HUES6 (cell line): ENCODE data around the gene RSPO4.
A peak's percentile ranks its signal among the peaks of the same experiment; 100 is the strongest.

ENCODE experiments used
- H3K27ac ChIP-seq: 2 replicates; pipeline ENCODE4 v1.7.0; 2013; ENCODE audit warnings: low read depth, mild to moderate bottlenecking, low read length, inconsistent platforms
- H3K27me3 ChIP-seq: 2 replicates; pipeline ENCODE4 v1.6.1; 2013; ENCODE audit warnings: low read length; ENCODE audit not compliant: control insufficient read depth, insufficient read depth
- H3K36me3 ChIP-seq: 2 replicates; pipeline ENCODE4 v1.6.1; 2013; ENCODE audit warnings: low read length; ENCODE audit not compliant: control insufficient read depth, insufficient read depth
- H3K4me1 ChIP-seq: 2 replicates; pipeline ENCODE4 v1.6.1; 2013; ENCODE audit warnings: low read length; ENCODE audit not compliant: control insufficient read depth, insufficient read depth
- H3K4me3 ChIP-seq: 2 replicates; pipeline ENCODE4 v1.5.1; 2013; ENCODE audit warnings: low read depth, low read length
- H3K9ac ChIP-seq: one replicate; pipeline ENCODE4 v1.6.1; 2013; ENCODE audit warnings: mild to moderate bottlenecking, low read length
- H3K9me3 ChIP-seq: 2 replicates; pipeline ENCODE4 v1.6.1; 2013; ENCODE audit warnings: low read depth, low read length; ENCODE audit not compliant: control insufficient read depth, insufficient read depth

The RSPO4 gene

DNA sequence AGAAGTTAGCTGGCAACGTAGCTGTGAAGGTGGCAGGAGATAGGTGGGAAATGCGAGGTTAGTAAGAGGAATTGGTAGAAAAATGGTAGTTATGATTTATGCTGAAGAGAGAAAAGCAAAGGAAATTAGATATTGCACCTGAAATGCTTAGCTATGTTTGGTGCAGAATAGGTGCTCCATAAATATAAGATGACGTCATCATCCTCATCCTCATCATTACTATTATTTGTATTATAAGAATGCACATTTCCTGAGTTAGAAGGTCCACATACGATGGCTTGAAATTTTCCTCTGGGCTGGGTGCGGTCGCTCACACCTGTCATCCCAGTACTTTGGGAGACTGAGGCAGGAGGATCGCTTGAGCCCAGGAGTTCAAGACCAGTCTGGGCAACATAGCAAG is 46.5 kb downstream of the RSPO4 start:
- peaks cover 8% of the 10 kb centered on the region; the same call in 1 of the 2 replicates for H3K4me1 ChIP-seq
- H3K36me3 ChIP-seq = no peaks in the 10 kb centered on the region
- H3K9me3 ChIP-seq = no peaks in the 10 kb centered on the region
- no peaks in the 10 kb centered on the region for H3K27me3 ChIP-seq
- no peak overlapping the region for H3K4me3 ChIP-seq
- H3K27ac ChIP-seq = no peak overlapping the region
- H3K9ac ChIP-seq = no peak overlapping the region

DNA sequence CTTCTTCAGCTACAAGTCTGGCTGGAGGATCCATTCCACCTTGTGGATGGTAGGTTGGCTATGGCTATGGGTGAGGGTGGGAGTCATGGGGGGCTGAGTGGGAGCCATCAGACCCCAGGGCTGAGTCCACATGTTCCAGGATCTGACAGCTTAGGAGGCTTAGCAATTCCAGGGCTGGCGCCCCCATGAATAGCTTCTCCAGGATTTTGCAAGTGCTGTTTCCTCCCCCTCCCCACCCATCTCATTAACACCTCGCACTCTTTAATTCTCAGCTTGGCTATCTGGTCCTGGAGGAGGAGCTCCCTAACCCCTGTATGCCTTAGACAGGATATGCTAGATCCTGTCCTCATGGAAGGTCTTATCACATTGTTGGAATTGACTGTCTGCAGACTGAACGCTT is 47.0 kb downstream of the RSPO4 start:
- no peaks in the 10 kb centered on the region for H3K9me3 ChIP-seq
- H3K27me3 ChIP-seq = no peaks in the 10 kb centered on the region
- no peak overlapping the region for H3K27ac ChIP-seq
- peaks cover 8% of the 10 kb centered on the region; the same call in 1 of the 2 replicates for H3K4me1 ChIP-seq
- no peak overlapping the region for H3K9ac ChIP-seq
- H3K4me3 ChIP-seq = no peak overlapping the region
- no peaks in the 10 kb centered on the region for H3K36me3 ChIP-seq

DNA sequence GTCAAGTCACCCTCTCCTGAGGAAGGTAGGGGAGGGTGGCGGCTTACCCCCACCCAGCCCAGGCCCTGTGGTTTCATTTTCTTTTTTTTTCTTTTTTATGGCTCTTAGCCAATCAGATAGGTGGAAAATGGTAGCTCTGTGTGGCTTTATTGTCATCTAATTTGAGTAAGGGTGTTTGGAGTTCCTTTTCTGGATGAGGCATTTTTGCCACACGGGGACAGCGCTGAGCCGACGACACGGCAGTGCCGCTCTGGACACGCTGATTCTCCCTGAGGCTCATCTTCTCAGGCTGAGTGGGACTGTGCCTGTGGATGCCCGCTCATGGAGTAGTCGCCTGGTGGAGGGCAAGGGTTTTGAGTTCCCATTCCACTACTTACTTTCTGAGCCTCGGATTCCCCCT is 48.4 kb downstream of the RSPO4 start:
- H3K27ac ChIP-seq = no peak overlapping the region
- H3K4me1 ChIP-seq = peaks cover 8% of the 10 kb centered on the region; the same call in 1 of the 2 replicates
- H3K9ac ChIP-seq = no peak overlapping the region
- no peaks in the 10 kb centered on the region for H3K27me3 ChIP-seq
- H3K9me3 ChIP-seq = no peaks in the 10 kb centered on the region
- no peak overlapping the region for H3K4me3 ChIP-seq
- H3K36me3 ChIP-seq = no peaks in the 10 kb centered on the region

DNA sequence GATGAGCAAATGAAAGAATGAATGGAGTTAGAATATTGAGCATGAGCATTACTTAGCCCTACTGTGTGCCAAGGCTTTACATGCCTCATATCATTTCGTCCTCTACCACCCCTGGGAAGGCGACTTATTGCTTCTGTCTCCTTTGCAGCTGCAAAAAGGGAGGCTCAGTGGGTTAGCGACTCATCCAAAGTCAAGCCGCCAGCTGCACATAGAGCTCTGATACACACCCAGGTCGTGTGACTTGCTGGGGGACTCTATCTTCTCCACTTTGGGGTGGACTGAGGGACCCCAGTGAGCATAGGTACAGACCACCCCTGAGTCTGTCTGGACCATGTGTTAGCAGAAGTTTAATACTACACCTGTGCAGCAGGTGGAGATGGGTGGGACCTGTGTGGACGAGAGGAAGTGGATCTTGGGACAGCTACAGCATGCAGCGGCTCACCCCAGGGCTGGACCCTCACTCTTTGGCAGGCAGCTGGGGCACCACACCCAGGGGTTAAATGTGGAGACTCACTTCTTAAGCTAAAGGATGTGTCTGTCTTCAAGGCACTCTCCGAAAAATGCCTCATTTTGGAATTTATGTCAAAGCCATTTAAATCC is 49.8 kb downstream of the RSPO4 start:
- H3K4me3 ChIP-seq = no peak overlapping the region
- H3K4me1 ChIP-seq = peaks cover 8% of the 10 kb centered on the region; the same call in 1 of the 2 replicates
- H3K9me3 ChIP-seq = no peaks in the 10 kb centered on the region; the same call in 1 of the 2 replicates
- H3K27ac ChIP-seq = no peak overlapping the region
- no peaks in the 10 kb centered on the region for H3K27me3 ChIP-seq
- H3K9ac ChIP-seq = no peak overlapping the region
- no peaks in the 10 kb centered on the region for H3K36me3 ChIP-seq

DNA sequence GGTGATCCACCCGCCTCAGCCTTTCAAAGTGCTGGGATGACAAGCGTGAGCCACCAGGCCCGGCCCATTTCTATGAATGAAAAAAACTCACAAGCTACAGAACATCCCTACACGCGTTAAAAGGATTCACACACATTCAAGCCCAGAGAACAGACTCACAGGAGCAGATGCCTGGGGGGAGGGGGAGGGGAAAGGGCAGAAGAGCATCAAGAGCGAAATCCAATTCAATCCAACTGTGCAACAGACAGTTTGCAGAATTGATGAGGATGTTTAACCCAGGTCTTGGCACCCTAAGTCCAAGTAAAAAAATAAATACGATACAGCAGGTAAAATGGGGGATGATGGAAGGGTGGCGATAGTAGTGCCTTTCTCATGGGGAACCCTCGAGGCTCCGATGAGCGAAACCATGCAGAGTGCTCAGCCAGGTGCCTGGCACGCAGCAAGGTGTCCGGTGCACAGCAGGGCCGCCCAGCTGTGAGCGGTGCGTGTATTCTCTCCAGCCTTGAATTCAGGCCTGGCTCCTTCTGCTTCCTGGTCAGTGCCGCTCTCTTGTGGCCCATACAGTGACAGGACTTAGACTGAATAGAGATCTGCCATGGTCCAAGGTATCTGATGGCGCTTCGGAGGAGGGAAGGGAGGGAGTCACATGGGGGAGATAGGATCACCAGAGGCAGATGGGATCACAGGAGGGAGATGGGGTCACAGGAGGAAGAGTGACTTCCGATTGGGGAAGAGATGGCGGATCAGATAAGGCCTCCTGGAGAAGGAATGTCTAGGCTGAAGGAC is 50.5 kb downstream of the RSPO4 start:
- peaks cover 8% of the 10 kb centered on the region; the same call in 1 of the 2 replicates for H3K4me1 ChIP-seq
- H3K27me3 ChIP-seq = no peaks in the 10 kb centered on the region
- H3K9ac ChIP-seq = no peak overlapping the region

DNA sequence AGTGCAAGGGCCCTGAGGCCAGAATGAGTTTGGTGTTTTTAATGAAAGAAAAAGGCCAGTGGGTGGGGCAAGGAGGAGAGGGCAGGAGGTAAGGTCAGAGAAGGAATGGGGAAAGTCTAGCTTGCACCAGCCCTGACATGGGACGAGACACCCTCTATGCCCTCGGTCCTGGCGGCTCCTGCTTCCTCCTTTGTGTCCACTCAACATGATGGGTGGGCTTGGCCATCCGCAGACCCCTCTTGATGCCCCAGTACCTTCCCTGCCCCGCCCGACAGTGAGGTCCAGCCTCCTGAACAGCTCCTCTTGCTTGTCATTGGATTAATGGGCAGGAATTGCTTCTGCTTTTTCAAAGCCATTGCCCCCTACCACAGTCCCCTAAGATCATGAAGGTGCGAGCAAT is 52.4 kb downstream of the RSPO4 start:
- Histone ChIP-seq H3K27me3 (no peaks in the 10 kb centered on the region), H3K4me1 (peaks cover 4% of the 10 kb centered on the region), H3K36me3 (no peaks in the 10 kb centered on the region), H3K9ac (no peak overlapping the region), H3K27ac (no peak overlapping the region), H3K4me3 (no peak overlapping the region), H3K9me3 (no peaks in the 10 kb centered on the region; the same call in 1 of the 2 replicates)

More for the DNA sequence above, 50.5 kb downstream of the RSPO4 start:
- H3K36me3 ChIP-seq = no peaks in the 10 kb centered on the region
- H3K9me3 ChIP-seq = no peaks in the 10 kb centered on the region; the same call in 1 of the 2 replicates
- H3K4me3 ChIP-seq = no peak overlapping the region
- H3K27ac ChIP-seq = no peak overlapping the region

DNA sequence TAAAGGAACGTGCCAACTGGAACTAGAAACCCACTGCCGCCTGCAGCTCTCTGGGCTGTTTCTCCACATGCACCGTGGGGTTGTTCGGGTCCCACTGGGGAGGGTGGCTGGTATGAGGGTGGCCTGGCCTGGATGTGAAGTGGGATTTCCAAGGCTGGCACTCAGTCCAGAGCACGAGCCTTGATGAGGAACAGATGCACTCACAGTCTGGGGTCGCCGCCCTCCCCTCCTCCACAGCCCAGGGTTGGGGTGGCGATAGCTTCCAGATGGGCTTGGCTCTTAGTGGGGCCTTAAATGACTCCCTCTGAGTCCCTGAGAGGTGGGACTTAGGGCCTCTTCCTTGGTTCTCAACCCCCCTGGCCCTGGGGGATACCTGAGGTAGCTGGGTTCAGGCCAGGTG is 55.3 kb downstream of the RSPO4 start:
- no peak overlapping the region for H3K4me3 ChIP-seq
- no peak overlapping the region for H3K27ac ChIP-seq
- H3K27me3 ChIP-seq = no peaks in the 10 kb centered on the region
- H3K36me3 ChIP-seq = no peaks in the 10 kb centered on the region
- H3K9ac ChIP-seq = no peak overlapping the region
- peaks cover 17% of the 10 kb centered on the region for H3K4me1 ChIP-seq
- no peaks in the 10 kb centered on the region; the same call in 1 of the 2 replicates for H3K9me3 ChIP-seq

DNA sequence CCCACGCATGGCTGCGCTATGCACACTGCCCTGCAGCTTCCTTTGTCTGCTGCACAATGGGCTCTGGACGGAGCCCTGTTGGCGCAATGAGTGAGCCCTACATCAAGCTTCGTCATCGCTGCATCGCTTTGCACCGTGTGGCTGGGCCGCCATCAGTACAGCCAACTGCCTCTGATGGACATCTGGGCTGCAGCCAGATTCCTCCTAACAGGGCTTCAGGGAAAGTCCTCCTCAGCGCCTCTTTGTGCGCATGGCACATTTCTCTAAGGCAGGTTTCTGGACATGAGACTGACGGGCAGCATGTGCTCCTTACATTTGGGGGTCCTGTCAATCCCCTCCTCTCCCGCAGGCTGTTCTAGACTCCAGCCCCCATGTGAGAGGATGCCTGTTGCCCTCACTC is 56.3 kb downstream of the RSPO4 start:
- Histone ChIP-seq H3K36me3 (no peaks in the 10 kb centered on the region), H3K9ac (no peak overlapping the region)

DNA sequence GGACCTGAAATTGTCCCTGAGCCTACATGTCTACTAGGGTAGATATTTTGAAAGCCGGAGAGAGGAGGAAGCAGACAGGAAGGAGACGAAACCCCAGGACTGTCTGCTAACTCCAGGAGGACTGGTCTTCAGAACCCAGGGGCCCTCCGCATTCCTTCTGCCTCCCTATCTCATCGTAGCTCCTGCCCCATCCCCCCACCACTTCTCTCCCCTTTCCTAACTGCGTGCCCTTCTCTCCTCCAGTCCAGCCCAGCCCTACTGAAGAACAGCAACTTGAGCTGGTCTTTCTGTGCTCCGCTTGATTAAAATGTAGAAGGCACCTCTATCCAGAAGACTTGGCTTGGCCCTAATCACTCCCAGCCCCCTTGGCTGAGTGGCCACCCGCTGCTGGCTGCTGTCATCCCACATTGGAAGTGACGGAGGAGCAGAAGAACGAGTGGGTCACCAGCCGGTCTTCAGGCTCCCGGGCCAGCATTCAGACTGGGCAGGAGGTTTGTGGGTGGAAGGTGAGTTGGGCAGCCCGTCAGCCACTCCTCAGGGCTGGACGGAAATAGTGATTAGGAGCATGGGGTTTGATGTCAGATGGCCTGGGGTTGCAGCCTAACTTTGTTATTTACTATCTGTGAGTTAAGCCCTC is 57.2 kb downstream of the RSPO4 start:
- Histone ChIP-seq H3K27me3 (0 out of 2 replicates have a peak, but pooled peaks cover 3% of the 10 kb centered on the region), H3K27ac (peak overlapping the region; percentile 39; the same call in 1 of the 2 replicates), H3K4me1 (peaks cover 17% of the 10 kb centered on the region), H3K9me3 (no peaks in the 10 kb centered on the region; the same call in 1 of the 2 replicates), H3K9ac (no peak overlapping the region), H3K36me3 (no peaks in the 10 kb centered on the region), H3K4me3 (peak overlapping the region; percentile 4; the same call in 1 of the 2 replicates)

More for the DNA sequence above, 56.3 kb downstream of the RSPO4 start:
- Histone ChIP-seq H3K27ac (no peak overlapping the region), H3K4me1 (peaks cover 17% of the 10 kb centered on the region), H3K9me3 (no peaks in the 10 kb centered on the region; the same call in 1 of the 2 replicates), H3K27me3 (0 out of 2 replicates have a peak, but pooled peaks cover 2% of the 10 kb centered on the region), H3K4me3 (no peak overlapping the region)

DNA sequence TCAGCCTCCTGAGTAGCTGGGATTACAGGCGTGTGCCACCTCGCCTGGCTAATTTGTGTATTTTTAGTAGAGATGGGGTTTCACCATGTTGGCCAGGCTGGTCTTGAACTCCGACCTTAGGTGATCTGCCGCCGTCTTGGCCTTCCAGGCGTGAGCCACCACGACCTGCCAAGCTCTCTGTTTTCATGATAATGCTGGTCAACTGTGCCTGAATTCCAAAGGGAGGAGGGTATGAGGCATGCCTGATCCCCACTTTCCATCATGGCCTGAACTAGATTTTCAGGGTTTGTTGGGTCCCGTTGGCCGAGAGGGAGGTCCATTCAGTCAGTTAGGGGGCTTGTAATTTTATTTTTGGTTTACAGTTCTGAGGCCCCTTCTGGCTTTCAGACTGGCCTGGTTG is 58.0 kb downstream of the RSPO4 start:
- Histone ChIP-seq H3K4me1 (peaks cover 17% of the 10 kb centered on the region), H3K36me3 (no peaks in the 10 kb centered on the region)

More for the DNA sequence above, 58.0 kb downstream of the RSPO4 start:
- no peaks in the 10 kb centered on the region; the same call in 1 of the 2 replicates for H3K9me3 ChIP-seq
- peak overlapping the region; percentile 39; the same call in 1 of the 2 replicates for H3K27ac ChIP-seq
- no peak overlapping the region for H3K9ac ChIP-seq
- H3K27me3 ChIP-seq = 0 out of 2 replicates have a peak, but pooled peaks cover 3% of the 10 kb centered on the region
- H3K4me3 ChIP-seq = peak overlapping the region; percentile 4; the same call in 1 of the 2 replicates
